Lower leg skin (tissue), 3 donors: ENCODE measurements around the gene METTL25.

Experiments used
- POLR2A ChIP-seq, 2 donors: fragments of 450-650 bp; IDR thresholded peaks; one replicate each; pipeline ENCODE4 v1.6.1; 2016 to 2017; ENCODE audit warnings: antibody characterized with exemption in 2 of 2, mild to moderate bottlenecking in 1 of 2, moderate library complexity in 1 of 2
- TF ChIP-seq, protein P1 (sequence below), 3 donors: fragments of 450-650 bp; IDR thresholded peaks; one replicate each; pipeline ENCODE4 v1.5.1; 2016; ENCODE audit warnings: antibody characterized with exemption in 3 of 3, mild to moderate bottlenecking in 3 of 3, moderate library complexity in 2 of 3

DNA sequence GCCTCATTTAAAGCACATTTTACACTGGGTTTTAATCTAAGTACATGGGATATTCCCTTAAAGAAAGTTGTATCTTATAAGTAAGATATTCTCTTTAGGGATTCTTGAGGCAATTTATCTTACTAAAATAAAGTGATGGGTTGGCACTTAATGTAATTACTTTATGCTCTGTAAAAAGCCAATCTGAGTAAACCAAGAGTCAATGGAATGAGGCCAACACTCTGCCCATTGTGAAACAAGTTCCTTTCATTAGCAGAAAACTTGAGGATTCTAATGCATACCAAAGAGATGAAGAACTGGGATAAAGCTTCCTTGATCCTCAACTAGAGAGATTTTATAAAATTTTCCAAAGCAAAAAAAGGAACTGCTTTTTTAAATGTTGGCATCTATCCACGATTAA lies 121.2 kb downstream of the METTL25 start:
- TF ChIP-seq, protein P1, sequence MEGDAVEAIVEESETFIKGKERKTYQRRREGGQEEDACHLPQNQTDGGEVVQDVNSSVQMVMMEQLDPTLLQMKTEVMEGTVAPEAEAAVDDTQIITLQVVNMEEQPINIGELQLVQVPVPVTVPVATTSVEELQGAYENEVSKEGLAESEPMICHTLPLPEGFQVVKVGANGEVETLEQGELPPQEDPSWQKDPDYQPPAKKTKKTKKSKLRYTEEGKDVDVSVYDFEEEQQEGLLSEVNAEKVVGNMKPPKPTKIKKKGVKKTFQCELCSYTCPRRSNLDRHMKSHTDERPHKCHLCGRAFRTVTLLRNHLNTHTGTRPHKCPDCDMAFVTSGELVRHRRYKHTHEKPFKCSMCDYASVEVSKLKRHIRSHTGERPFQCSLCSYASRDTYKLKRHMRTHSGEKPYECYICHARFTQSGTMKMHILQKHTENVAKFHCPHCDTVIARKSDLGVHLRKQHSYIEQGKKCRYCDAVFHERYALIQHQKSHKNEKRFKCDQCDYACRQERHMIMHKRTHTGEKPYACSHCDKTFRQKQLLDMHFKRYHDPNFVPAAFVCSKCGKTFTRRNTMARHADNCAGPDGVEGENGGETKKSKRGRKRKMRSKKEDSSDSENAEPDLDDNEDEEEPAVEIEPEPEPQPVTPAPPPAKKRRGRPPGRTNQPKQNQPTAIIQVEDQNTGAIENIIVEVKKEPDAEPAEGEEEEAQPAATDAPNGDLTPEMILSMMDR (IDR thresholded peaks at IDR 0.05), result no peak
- TF ChIP-seq POLR2A (IDR thresholded peaks at IDR 0.05), result no peak
